AG09309 (cell line): ENCODE measurements around the gene UPB1.

Experiments
- DNase-seq: peaks from one replicate; pipeline ENCODE4 v3.0.0-alpha.2; 2010; ENCODE audit warnings: low read depth
- H3K4me3 ChIP-seq: 2 replicates; pipeline ENCODE4 v1.5.1; 2011; ENCODE audit warnings: mild to moderate bottlenecking, low read depth, low read length, moderate library complexity; ENCODE audit not compliant: control insufficient read depth
- TF ChIP-seq, protein P1 (sequence below): IDR thresholded peaks from 2 replicates; pipeline ENCODE4 v1.5.1; 2011; ENCODE audit warnings: mild to moderate bottlenecking, low read depth, low read length, inconsistent platforms; ENCODE audit not compliant: insufficient read depth, control insufficient read depth; ENCODE audit errors: missing control alignments

The UPB1 gene

DNA sequence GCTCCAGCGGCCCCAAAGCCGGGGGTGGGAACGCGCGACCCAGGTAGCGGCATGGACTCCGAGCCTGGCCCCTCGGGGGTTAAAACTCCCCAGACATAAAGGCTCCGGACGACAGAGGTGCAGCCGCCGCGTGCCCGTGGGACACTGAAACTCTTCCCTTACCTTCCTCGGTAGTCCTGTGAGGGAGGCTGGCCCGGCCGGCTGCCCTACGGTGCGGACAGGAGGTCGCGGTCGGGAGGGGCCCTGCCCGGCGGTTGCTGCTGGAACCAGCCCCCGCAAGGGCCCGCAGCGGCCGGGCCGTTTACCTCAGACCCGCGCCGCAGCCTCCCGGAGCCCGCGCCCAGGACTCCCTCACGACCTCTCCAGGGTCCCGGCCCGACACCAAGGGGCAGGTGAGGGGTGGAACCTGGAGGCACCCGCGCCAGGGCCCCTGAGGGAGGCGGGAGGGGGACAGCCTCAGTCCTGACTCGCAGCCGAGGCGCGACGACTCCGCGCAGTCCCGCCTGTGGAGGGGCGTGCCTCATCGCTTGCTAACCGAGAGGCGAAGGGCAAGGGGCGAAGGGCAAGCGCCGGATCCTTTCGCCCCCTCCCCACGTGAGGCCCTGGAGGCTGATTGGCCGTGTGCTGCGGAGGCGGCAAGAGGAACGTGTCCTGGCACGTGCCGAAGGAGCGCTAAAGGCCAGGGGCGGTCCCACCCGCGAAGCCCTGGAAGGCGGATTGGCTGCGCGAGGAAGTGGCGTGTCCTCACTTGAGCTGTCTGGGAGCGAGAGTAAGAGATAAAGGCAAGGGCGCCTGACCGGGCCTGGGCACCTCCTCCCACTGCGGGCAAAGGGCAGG is at the start of gene UPB1:
Gene UPB1, plus strand, starts transcription at position 805 of the 837 bp plus-strand sequence. CDS start 72 bp downstream, outside the sequence.
- H3K4me3 ChIP-seq: peak within 1 kb of the TSS; percentile 10; the same call in 1 of the 2 replicates
- TF ChIP-seq, protein P1, sequence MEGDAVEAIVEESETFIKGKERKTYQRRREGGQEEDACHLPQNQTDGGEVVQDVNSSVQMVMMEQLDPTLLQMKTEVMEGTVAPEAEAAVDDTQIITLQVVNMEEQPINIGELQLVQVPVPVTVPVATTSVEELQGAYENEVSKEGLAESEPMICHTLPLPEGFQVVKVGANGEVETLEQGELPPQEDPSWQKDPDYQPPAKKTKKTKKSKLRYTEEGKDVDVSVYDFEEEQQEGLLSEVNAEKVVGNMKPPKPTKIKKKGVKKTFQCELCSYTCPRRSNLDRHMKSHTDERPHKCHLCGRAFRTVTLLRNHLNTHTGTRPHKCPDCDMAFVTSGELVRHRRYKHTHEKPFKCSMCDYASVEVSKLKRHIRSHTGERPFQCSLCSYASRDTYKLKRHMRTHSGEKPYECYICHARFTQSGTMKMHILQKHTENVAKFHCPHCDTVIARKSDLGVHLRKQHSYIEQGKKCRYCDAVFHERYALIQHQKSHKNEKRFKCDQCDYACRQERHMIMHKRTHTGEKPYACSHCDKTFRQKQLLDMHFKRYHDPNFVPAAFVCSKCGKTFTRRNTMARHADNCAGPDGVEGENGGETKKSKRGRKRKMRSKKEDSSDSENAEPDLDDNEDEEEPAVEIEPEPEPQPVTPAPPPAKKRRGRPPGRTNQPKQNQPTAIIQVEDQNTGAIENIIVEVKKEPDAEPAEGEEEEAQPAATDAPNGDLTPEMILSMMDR: no peak
- no peak for DNase-seq

DNA sequence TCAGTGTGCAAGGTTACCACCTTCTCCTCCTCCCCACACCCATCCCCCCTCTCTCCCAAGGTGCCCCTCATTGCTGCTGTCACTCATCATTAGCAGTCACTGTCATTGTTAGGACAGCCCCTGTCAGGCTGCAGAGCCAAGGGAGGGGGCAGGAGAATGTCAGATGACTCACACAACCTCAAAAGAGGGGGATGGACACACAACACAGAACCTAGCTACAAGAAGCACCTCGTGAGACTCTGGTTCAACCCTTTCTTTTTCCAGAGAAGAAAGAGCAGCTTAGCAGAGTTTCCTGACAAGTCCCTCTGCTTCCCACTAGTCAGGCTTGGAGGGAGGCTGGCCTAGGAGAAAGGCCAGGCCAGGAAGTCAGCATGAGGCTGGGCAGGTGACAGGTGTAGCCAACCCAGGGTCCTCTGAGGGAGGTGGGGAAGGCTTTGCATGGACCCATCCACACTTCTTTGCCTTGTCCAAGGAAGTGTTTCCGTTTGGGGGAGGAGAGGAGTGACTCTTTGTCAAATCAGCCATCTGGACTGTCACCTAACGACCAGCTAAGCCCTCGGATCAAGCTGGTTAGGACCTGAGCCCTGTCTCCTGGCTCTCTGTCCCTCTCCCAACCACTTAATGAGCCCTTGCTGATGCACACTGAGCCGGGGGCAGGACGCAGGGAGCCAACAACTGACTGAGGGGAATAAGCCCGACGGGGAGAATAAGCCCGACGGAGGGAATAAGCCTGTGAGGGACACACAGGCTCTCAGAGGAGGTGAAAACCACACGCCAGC is 49.5 kb upstream of the UPB1 start:
- no peak for DNase-seq
- no peak overlapping the region for H3K4me3 ChIP-seq
- TF ChIP-seq, protein P1: no peak

DNA sequence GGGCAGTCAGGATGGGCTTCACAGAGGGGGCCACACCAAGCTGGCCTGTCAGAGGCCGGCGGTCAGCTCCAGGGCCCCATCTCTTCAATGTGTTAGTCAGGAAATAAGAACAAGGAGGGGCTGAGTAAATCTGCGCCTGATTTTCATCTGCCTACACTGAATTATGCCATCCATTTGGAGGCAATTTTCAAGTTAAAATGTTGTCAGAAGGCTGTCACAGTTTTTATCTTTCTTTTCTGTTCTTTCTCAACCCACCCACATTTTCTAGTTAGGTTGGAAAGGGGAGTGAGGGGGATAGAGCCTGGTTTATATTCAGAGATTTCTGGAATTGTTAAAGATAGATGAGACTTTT is 48.9 kb upstream of the UPB1 start:
- TF ChIP-seq, protein P1: no peak
- H3K4me3 ChIP-seq: no peak overlapping the region
- no peak for DNase-seq

DNA sequence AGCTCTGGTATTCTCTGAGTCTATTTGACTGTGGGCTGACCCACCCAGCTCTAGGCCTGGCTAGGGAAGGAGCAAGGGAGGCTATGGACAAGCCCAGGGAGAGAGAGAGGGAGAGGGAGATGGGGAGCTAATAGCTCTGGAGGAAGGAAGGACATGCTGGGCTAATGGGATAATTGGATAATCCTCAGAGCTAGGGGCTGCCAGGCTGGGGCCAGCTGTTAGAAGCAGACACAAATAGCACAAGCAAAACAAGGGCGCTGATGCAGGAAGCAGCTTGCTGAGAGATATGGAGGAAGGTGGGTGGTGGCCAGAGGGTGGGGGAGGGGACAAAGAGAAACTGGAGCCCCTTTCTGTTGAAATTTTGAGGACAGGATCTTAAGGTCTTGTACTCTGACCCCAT is 44.5 kb upstream of the UPB1 start:
- TF ChIP-seq, protein P1: no peak
- DNase-seq: no peak
- no peak overlapping the region for H3K4me3 ChIP-seq

DNA sequence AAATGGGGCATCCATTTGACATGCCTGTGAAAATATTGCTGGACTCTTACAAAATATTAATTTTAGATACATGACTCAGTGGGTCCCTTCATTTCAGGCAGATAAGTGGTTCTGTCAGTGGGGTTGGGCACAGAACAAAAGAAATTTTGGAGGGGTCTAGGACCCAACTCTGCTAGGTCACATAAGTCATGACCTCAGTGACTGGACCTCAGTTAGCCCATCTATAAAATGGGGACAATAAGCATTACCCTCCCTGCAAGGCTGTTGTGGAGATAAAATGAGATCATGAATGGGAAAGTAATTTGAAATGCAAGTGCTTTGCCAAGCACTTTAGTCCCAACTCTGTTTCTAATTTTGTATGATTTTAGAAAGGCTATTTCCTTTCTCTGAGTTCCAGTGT is 44.0 kb upstream of the UPB1 start:
- no peak overlapping the region for H3K4me3 ChIP-seq
- no peak for DNase-seq
- TF ChIP-seq, protein P1: no peak

DNA sequence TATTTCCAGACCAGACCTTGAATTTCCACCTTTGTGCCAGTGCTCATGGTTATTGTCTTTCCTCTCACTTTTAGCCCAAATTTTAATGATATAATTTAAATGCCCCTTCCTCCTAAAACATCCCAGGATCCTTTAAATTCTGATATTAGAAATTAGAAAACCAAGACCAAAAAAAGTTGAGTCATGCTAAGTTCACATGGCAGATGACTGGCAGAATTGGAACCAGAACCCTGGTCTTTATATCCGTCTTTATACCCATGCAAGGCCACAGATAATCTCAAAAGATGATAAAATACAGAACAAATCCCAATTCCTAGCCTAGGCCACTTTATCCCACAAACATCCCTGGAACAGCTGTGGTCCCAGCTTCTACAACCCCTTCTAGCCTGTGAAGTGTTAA is 41.3 kb upstream of the UPB1 start:
- TF ChIP-seq, protein P1: no peak
- H3K4me3 ChIP-seq: no peak overlapping the region
- DNase-seq: no peak
